ENCODE measurements around the gene METTL15.
"Not testable (repeated sequence)": the region's sequence is repeated elsewhere in the genome, so short reads cannot be mapped to it uniquely, and the experiment has no call there.

METTL15 gene, protein sequence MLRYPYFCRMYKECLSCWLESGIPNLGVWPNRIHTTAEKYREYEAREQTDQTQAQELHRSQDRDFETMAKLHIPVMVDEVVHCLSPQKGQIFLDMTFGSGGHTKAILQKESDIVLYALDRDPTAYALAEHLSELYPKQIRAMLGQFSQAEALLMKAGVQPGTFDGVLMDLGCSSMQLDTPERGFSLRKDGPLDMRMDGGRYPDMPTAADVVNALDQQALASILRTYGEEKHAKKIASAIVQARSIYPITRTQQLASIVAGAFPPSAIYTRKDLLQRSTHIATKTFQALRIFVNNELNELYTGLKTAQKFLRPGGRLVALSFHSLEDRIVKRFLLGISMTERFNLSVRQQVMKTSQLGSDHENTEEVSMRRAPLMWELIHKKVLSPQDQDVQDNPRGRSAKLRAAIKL

DNA sequence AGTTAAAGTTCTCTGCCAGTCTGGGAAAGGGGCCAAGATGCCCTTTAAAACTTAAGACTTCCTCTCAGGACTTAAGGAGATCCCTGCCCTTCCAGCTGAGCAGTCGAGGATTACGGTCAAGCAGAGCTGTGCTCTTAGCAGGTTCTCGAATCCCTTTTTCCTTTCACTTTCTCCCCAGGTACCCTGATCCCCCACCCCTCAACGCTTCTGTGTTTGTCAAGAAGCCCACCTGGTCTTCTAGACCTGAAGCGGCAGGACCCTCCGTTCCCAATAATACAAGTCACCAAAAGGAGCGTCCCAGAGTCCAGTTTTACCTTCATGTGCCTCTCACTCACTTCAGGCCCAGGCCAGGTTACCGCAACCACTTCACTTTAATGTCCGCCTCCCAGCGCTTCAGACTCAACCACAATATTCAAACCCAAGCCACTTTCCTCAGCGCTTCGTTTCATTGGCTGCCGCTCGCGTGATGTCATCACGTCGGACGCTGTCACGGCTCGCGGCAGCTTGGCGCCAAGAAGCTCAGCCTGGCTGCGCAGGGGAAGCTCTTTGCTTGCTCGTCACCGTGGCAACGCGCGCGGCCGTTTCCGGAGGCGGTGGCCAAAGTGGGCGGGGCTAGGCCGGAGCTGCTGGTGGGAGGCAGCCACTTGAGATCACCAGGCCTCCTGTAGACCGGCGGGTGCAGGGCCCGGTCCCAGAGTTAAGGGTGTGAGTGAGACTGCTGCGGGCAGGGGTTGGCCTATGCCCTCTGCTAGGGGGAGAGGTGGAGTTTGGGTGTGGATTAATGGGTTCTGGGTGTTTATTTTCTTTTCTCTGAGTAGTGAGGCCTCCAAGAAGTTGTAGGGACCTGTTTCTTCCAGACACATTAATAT lies at the start of gene METTL15, which contains the start of gene KIF18A:
TSS of gene METTL15 (plus strand) at position 639 of the 869 bp plus-strand sequence. CDS start 4,947 bp downstream, outside the sequence.
TSS of gene KIF18A (minus strand) at position 407 of the 869 bp plus-strand sequence. CDS start 10,209 bp downstream, outside the sequence.
- DNase-seq (ENCODE audit: low read depth, low spot score) = peak; percentile 100

DNA sequence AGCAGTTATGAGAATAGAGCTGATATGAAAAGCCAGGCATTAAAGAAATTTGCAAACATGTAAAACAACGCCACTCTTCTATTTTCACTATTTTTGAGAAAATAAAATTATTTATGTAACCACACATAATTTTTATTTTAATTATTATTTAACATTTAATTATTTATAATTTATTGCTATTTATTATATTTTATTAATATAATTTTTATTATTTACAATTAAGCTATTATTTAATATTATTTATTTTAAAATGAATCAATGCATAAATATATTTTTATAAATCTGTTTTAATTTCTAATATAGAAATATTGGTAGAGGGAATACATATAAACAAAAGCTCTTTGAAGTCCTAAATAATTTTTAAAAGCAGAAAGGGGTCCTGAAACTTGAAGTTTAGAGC lies 36.9 kb upstream of the METTL15 start:
- no peak for DNase-seq (ENCODE audit: low read depth, low spot score)

DNA sequence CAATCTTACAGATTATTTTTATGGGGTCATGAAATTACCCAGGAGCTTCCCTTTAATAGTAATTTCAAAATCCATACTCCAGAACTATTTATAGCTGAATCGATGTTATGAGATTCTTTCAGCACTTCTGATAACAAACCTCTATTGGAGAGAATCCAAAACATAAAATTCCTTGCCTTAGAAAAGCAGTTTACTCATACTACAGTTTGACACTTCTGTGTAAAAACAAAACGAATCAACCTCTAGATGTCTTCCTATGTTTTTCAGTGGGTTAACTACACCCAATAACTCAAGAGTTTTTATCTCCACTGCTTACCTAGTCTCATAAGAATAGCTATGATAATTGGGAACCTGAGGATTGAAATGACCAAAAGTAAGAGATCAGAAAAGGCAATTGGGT lies 35.9 kb upstream of the METTL15 start:
- DNase-seq (ENCODE audit: low read depth, low spot score) = peak; percentile 23

DNA sequence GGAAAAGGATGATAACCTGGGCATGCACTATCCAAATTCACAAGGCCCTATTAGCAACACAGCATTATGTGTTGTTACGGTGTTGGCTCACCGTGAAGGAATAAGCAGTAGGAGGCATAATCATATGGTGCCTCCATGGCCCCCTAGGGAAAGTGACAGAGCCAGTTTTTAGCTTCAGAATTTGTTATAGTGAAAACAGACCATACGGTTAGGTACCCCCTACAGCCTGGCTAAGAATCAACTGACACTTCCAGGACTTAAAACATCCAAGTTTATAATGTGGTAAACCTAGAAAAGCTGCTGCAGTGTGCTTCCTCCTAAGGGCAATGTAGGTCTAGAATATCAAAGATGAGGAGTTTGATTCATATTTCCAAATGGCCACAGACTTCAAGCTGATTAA lies 30.7 kb upstream of the METTL15 start:
- no peak for DNase-seq (ENCODE audit: low read depth, low spot score)

DNA sequence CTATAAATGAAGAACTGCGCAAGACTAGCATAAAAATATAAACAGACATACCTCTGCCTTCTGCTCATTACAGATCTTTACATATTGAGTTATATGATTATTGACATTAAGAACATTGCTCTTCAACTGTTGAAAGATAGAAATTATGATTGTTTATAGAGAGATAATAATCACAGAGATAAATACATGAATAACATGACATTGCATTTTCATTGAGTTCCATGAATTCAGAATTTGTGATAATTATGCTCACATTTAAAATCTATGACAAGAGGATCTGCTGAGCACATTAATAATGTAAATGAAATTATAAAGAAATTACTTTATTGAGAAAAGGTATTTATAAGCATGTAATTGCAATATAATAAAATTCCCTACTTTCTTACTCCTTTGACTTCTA lies 25.1 kb upstream of the METTL15 start:
- no peak for DNase-seq (ENCODE audit: low read depth, low spot score)

DNA sequence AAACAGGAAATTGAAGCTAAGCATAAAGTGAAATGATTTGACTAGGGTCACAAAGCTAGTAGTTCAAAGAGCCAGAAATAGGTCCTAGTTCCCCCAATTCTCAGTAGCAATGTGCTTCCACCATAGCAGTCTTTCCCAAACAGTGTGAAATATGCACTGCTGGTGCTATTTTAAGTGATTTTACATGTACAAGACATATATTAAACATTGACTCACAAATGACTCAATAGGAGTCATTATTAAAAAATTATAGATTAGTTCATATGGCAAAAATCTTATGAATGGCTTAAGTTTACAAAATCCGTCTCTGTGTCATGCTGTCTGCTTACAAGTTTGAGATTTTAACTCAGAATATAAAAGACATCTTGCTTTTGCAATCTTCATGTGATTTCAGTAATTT lies 21.6 kb upstream of the METTL15 start:
- no peak for DNase-seq (ENCODE audit: low read depth, low spot score)

DNA sequence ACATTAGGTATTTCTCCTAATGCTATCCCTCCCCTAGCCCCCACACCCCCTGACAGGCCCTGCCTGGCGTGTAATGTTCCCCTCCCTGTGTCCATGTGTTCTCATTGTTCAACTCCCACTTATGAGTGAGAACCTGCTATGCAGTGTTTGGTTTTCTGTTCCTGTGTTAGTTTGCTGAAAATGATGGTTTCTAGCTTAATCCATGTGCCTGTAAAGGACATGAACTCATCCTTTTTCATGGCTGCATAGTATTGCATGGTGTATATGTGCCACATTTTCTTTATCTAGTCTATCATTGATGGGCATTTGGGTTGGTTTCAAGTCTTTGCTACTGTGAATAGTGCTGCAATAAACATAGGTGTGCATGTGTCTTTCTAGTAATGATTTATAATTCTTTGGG lies 21.0 kb upstream of the METTL15 start:
- DNase-seq (ENCODE audit: low read depth, low spot score) = not testable (repeated sequence)

DNA sequence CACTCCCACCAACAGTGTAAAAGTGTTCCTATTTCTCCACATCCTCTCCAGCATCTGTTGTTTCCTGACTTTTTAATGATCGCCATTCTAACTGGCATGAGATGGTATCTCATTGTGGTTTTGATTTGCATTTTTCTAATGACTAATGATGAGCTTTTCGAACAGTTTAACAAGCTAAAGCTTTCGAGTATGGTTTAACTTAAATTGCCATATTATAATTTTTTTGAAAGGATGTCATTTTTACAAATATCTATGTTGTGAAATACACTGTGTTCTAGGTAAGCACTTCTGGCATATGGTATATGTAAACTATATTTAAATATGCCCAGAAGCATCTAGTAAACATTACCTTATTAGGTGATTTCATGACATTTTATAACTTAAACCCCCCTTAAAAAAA lies 20.5 kb upstream of the METTL15 start:
- DNase-seq (ENCODE audit: low read depth, low spot score) = not testable (repeated sequence)

DNA sequence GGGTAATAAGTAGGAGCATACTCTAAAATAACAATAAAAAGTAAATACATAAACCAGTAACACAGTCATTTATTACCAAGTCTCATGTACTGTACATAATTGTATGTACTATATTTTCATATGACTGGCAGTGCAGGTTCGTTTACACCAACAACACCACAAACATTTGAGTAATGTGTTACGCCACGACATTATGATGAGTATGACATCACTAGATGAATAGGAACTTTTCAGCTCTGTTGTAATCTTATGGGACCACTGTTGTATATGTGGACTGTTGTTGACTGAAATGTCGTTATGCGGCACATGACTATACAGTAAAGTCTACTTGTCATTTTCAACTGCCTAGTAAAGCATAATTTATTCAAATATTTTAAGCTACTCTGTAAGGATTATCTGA lies 18.8 kb upstream of the METTL15 start:
- no peak for DNase-seq (ENCODE audit: low read depth, low spot score)

DNA sequence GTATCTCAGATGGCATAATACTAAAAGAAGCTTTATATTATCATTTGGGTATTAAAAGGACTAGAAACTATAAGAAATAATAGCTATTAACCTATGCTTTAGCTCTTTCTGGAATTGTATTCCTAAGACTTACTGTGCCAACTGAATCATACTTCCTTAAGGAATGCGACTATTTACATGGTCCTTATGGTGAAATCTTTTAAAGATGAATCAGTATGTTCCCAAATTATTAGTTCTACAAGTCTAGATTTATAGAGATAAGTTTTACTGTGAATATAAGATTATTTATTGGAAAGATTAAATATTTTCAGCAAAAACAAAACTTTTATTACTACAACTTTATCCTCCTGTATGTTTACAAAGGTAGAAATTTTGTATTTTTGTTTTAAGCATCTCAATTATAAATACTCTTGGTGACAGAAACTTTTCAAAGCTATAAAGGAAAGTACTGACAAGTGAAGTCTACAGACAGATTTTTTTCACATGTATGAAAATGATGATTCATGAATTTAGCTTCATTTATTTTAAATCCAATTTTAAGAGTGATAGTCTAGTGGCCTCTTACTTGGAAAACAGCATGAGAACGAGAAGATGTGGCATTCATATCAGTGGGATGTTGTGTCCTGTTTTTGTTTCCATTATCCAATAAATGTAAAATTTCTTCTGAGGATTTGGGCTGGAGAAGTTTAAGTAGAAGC lies 18.0 kb upstream of the METTL15 start:
- no peak for DNase-seq (ENCODE audit: low read depth, low spot score)

DNA sequence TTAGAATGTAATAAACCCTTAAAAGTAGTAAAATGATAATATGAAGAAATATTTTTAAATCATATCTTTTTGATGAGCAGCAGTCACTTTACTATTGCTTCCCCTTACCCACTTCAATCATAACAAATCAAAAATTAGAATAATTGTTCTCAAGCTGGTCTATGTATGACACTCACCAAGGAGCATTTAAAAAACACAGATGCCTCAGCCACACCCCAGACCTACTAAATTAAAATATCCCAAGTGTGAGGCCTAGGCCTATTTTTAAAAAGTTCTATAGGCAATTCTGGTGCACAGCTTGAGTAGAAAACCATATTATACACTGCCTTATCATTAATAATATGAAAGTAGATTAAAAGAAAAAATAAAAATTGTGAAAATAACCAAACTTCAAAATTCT lies 15.4 kb upstream of the METTL15 start:
- no peak for DNase-seq (ENCODE audit: low read depth, low spot score)

DNA sequence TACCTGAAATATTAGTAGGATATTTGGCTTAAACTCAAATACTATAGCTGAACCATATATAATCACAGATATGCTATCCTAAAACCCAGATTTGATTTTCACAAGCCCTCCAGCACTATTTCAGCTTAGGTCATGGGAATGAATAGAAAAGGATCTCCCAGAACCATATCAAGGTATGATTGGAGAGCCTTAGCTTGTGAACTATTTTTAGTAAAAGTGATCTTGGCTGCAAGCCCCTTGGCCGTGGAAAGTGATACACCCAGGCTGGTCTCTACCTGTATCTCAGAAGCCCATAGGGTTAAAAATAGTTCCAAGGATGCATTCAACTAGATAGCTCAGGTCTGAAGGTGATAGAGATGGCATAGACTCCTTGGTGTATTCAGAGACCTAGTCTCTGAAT lies 9.9 kb upstream of the METTL15 start:
- no peak for DNase-seq (ENCODE audit: low read depth, low spot score)

DNA sequence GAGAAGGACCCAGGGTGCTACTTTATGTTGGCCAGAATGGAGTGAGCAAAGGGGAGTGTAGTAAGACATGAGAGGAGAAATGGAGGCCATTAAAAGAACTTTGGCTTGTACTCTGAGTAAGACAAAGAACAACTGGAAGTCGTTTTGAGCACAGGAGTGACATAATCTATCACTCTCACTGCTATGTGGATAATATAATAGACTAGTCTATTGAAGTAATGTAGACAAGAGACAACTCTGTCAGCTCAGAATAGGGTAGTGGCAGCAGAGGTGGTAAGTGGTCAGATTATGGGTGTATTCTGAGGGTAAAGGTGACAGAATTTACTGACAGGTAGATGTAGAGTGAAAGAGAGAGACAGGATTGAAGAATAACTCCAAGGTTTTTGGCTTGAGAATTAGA lies 8.5 kb upstream of the METTL15 start:
- no peak for DNase-seq (ENCODE audit: low read depth, low spot score)

DNA sequence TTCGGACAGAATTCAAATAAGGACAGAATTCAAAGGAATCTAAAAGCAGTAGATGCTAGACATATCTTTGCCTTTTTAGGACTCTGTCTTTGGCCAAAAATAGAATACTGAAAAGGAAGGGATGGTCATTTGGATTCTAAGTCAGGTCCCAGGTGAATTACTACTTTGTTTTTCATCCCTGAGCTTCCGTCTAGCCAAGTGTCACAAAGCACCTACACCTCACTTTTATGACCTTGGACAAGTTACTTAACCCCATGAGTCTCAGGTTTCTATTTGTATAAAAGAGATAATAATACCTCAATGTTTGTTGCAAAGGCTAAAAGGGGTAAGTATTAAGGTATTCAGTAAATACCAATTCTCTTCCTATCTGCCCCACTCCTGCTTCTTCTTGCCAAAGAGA lies 7.5 kb upstream of the METTL15 start:
- no peak for DNase-seq (ENCODE audit: low read depth, low spot score)

DNA sequence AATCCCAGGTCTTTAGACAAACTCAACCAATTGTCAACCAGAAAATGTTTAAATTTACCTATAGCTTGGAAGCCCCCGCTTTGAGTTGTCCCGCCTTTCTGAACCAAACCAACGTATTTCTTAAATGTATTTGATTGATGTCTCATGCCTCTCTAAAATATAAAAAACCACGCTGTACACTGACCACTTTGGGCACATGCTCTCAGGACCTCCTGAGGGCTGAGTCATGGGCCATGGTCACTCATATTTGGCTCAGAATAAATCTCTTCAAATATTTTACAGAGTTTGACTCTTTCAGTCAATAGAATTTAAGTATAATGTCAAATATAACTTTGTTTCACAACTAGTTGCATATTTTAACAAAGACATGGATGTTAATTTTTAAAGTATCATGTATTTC lies 5.9 kb upstream of the METTL15 start:
- peak; percentile 31 for DNase-seq (ENCODE audit: low read depth, low spot score)

DNA sequence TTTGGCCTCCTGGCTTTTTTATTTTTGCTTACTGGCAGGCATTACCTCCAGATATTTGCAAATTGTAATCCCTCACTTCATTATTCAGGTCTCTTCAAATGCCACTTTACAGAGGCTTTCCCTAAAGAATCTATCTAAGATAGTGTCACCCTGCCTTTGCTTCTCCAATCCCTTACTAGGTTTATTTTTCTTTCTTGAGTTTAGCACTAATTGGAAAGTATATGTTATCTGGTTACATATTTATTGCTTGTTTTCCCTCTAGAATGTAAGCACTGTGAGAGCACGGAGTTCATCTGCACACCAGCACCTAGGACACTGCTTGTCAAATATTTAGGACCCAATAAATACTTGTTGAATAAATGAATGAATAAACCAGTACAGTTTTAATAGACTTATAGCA lies 3.8 kb upstream of the METTL15 start:
- DNase-seq (ENCODE audit: low read depth, low spot score) = no peak

DNA sequence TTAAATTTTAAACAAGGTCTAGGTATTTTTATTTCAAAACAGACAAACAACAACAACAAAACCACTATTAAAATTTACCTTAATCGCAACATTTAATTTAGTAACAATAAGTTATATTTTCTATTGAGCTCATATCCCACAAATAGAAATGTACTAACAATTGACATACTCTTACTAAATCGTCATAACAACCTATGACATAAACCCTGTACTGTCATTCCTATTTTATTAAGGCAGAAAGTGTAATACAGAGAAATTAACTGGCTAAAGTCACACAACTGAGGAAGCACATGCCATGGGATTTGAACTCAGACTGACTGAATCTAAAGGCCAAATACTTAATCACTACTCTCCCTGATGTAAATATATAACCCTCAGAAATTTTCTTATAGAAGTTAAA lies 3.2 kb upstream of the METTL15 start:
- DNase-seq (ENCODE audit: low read depth, low spot score) = no peak

DNA sequence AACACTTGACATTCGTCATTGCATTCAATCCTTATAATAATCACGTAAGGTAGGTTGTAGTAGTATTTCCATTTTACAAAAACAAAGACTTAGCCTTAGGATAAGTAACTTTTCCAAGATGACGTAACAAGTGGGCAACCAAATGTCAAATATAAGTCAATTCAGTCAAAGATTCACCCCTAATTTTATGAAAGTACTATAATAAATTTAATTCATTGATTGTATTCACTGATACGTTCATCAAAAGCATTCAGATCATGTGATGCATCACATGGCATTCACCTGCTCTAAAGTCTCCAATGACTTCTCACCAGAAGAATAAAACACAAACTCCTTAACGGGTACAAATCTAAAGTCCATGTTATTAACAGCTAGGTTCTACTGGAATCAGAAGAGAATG lies 2.3 kb upstream of the METTL15 start:
- no peak for DNase-seq (ENCODE audit: low read depth, low spot score)

DNA sequence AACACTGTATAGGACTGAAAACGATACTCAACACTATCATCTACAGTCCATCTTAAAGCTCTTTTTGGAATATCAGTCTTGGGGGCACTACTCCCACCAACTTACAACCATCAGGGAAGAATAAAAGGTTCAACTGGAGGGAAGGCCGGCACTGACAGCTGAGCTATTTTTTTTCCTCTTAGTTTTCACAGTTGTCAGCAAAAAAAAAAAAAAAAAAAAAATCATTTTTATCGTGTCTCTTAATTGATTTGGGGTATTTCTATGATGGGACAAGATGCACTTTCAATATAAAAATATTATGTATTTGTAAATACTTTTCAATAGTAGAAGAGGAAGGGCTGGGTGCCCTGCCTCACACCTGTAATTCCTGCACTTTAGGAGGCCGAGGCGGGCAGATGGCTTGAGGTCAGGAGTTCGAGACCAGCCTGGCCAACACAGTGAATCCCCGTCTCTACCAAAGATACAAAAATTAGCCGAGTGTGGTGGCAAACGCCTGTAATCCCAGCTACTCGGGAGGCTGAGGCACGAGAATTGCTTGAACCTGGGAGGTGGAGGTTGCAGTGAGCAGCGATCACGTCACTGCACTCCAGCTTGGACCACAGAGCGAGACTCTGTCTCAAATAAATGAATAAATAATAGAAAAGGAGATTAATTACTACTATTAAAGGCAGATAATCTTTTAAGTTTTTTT lies 1.7 kb upstream of the METTL15 start:
- DNase-seq (ENCODE audit: low read depth, low spot score) = no peak

DNA sequence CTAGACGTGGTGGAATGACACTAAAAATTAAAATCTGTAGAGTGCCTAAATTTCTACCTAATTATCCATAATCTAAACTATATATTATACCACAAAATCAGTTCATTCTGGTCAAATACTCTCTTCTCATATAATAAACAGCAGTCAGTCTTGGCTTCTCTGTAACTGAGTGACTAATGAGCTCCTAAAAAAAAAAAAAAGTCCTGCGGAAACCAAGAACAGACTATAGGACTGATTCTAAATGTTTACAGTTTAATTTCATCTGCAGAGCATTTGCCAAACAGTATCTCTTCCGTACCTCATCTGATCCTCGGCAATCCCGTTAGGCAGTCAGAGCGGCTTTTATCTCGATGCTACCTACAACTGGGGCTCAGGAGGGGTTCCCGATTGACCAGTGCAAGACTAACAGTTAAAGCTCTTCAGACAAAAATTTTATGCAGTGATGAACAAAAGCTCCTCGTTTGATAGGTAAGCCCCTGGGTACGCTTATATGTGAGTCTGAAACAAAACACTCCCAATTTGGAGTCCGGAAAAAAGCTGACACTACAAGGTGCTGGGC lies 918 bp upstream of the METTL15 start:
- DNase-seq (ENCODE audit: low read depth, low spot score) = no peak

DNA sequence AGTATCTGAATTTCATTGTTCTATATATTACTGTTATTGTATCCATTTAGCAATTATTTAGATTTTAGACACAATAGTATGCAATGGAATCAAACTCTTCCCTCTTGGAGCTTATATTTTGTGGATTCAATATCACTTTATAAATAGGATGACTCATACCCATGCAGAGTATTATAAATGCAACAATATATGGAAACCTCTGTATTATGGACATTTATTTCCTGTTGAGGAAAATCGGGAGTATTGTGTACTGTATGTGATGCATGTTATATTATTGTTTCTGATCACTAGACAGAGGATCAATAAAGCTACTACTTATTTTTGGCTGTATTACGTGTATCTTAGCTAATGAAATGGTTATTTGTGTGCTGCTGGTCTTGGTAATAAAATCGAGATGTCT lies 770 bp downstream of the METTL15 start:
- DNase-seq (ENCODE audit: low read depth, low spot score) = no peak

Data from astrocyte of the hippocampus (primary cell).